Esophagus squamous epithelium (tissue), 4 donors: ENCODE measurements around the gene LONRF2.

Experiments
- CTCF ChIP-seq, 6 experiments: fragments of 450-650 bp in 4 of 6; fragments of 200-600 bp in 2 of 6; sonication (generic) in 2 of 6; IDR thresholded peaks; one replicate each; pipeline ENCODE4 v1.5.1; 2016 to 2019; ENCODE audit warnings: antibody characterized with exemption in 6 of 6, mild to moderate bottlenecking in 4 of 6, moderate library complexity in 4 of 6
- POLR2A ChIP-seq, 4 donors: fragments of 450-650 bp; IDR thresholded peaks; one replicate each; pipeline ENCODE4 v1.6.1; 2017; ENCODE audit warnings: antibody characterized with exemption in 4 of 4, mild to moderate bottlenecking in 4 of 4, moderate library complexity in 3 of 4

GRCh38 chr2:100286318-100286717 is 36.0 kb downstream of the LONRF2 start:
- no peak for TF ChIP-seq POLR2A (IDR thresholded peaks at IDR 0.05)
- no peak for TF ChIP-seq CTCF (IDR thresholded peaks at IDR 0.05)
